ENCODE data around the gene ARL14EP. TPM values are rescaled to one million over a fixed set of nuclear protein-coding genes. Genes with fewer than 3 reads are reported as not detected.

Gene ARL14EP
- total RNA-seq, 3 donors from 2014 or later = 20.6 to 29.6 (median 22.7) TPM

- Histone ChIP-seq H3K4me3 (no peak overlapping the region), H3K27ac (no peak overlapping the region), H3K9me3 (peaks cover 0 to 2% of the 10 kb centered on the region in 2 donors), H3K36me3 (no peaks in the 10 kb centered on the region), H3K4me1 (no peaks in the 10 kb centered on the region), H3K27me3 (peaks cover 0 to 9% of the 10 kb centered on the region in 2 donors)
- DNase-seq (ENCODE audit: low spot score in 2 of 2) = no peak
- intact Hi-C loops (cut with DNase I; ENCODE audit: low total_unique reads) = no loop called here
- TF ChIP-seq CTCF (IDR thresholded peaks at IDR 0.05) = no peak
- TF ChIP-seq POLR2AphosphoS5 (IDR thresholded peaks at IDR 0.05) = no peak
- TF ChIP-seq POLR2A (IDR thresholded peaks at IDR 0.05) = no peak
These were observed 6.7 kb upstream of the ARL14EP start for GRCh38 chr11:30316237-30316636.

- DNase-seq (ENCODE audit: low spot score in 2 of 2) = no peak
- no peaks in the 10 kb centered on the region for H3K9me3 ChIP-seq
- H3K27ac ChIP-seq = no peak overlapping the region
- peaks cover 0 to 9% of the 10 kb centered on the region in 2 donors for H3K27me3 ChIP-seq
- H3K4me1 ChIP-seq = no peaks in the 10 kb centered on the region
- H3K36me3 ChIP-seq = no peaks in the 10 kb centered on the region
- TF ChIP-seq CTCF (IDR thresholded peaks at IDR 0.05) = no peak
- no peak for TF ChIP-seq POLR2AphosphoS5 (IDR thresholded peaks at IDR 0.05)
- TF ChIP-seq POLR2A (IDR thresholded peaks at IDR 0.05) = no peak
- intact Hi-C loops (cut with DNase I; ENCODE audit: low total_unique reads) = no loop called here
- H3K4me3 ChIP-seq = no peak overlapping the region
These were observed 5.9 kb upstream of the ARL14EP start for GRCh38 chr11:30317030-30317429.

- Histone ChIP-seq H3K4me1 (peaks cover 0 to 4% of the 10 kb centered on the region in 2 donors), H3K9me3 (no peaks in the 10 kb centered on the region), H3K27ac (no peak overlapping the region), H3K4me3 (no peak overlapping the region), H3K36me3 (no peaks in the 10 kb centered on the region), H3K27me3 (peaks cover 0 to 9% of the 10 kb centered on the region in 2 donors)
- no peak for DNase-seq (ENCODE audit: low spot score in 2 of 2)
- intact Hi-C loops (cut with DNase I; ENCODE audit: low total_unique reads) = no loop called here
- TF ChIP-seq POLR2A (IDR thresholded peaks at IDR 0.05) (no peak), CTCF (IDR thresholded peaks at IDR 0.05) (no peak), POLR2AphosphoS5 (IDR thresholded peaks at IDR 0.05) (no peak)
These were observed 1.6 kb upstream of the ARL14EP start for GRCh38 chr11:30321321-30321720.

- TF ChIP-seq CTCF (IDR thresholded peaks at IDR 0.05) (no peak), POLR2AphosphoS5 (IDR thresholded peaks at IDR 0.05) (no peak), POLR2A (IDR thresholded peaks at IDR 0.05) (no peak)
- intact Hi-C loops (cut with DNase I; ENCODE audit: low total_unique reads) = no loop called here
- DNase-seq (ENCODE audit: low spot score in 2 of 2) = no peak
- no peaks in the 10 kb centered on the region for H3K9me3 ChIP-seq
- no peaks in the 10 kb centered on the region for H3K36me3 ChIP-seq
- H3K4me1 ChIP-seq = peaks cover 0 to 4% of the 10 kb centered on the region in 2 donors
- no peak overlapping the region for H3K27ac ChIP-seq
- peaks cover 0 to 9% of the 10 kb centered on the region in 2 donors for H3K27me3 ChIP-seq
- H3K4me3 ChIP-seq = peak overlapping the region; percentile 61 to 95 (median 78)
These were observed 713 bp upstream of the ARL14EP start for GRCh38 chr11:30322191-30322590.

GRCh38 chr11:30326114-30326778, 3.3 kb downstream of the ARL14EP start:
- no peak for TF ChIP-seq POLR2AphosphoS5 (IDR thresholded peaks at IDR 0.05)
- TF ChIP-seq CTCF (IDR thresholded peaks at IDR 0.05) = no peak
- TF ChIP-seq POLR2A (IDR thresholded peaks at IDR 0.05) = no peak
- Histone ChIP-seq H3K27me3 (no peaks in the 10 kb centered on the region), H3K9me3 (no peaks in the 10 kb centered on the region), H3K4me1 (peaks cover 0 to 4% of the 10 kb centered on the region in 2 donors), H3K36me3 (no peaks in the 10 kb centered on the region), H3K4me3 (no peak overlapping the region), H3K27ac (no peak overlapping the region)
- intact Hi-C loops (cut with DNase I; ENCODE audit: low total_unique reads) = no loop called here
- no peak for DNase-seq (ENCODE audit: low spot score in 2 of 2)

Data from breast epithelium (tissue), 4 donors.